ENCODE measurements around the gene NOTCH1.

The NOTCH1 gene

DNA sequence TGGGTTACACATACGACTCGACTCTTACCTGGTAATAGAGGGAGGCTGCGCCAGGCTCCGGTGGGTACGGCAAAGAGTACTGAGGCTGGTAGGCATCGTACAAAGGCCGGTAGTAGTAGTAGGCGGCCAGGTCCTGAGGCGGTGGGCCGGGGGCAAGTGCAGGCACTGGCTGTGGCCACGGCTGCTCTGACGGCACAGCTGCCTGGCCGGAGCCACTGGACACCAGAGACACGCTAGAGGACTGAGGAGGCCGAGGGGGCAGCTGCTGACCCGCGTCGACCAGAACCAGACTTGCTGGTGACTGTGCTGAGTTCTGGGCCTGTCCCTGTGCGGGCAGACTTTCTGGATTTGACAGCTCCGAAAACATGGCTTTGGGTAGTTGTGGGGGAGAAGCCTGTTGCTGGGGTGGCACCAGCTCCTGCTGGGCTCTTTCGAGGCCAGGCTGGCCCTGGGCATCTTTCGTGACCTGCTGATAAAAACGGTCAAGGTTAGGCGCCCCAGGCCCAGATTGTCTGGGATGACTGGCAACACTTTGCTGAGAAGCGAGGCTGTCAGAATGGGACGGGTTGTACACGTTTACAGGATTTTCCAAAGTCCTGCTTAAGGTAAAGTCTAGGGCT is 71.7 kb downstream of the NOTCH1 start:
- DNase-seq (ENCODE audit: low read depth, low spot score): no peak
- H3K27ac ChIP-seq: no peak overlapping the region

DNA sequence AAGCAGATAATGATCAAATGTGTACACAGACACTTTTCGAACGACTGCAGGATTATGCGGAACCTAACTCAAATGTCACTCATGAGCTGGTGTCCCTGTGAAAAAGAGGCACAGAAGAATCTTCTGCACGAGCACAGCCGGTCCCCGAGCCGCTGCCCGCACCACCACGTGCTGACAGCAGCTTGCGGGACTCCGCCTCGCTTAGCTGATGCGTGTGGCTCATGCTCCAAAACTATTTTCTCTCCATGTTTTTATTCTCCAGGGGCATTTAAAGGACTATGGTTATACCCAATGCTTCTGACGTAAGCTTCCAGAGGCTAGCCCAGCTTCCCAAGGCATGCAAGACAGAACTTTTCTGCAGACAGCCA is 72.5 kb downstream of the NOTCH1 start:
- no peak overlapping the region for H3K27ac ChIP-seq
- no peak for DNase-seq (ENCODE audit: low read depth, low spot score)

DNA sequence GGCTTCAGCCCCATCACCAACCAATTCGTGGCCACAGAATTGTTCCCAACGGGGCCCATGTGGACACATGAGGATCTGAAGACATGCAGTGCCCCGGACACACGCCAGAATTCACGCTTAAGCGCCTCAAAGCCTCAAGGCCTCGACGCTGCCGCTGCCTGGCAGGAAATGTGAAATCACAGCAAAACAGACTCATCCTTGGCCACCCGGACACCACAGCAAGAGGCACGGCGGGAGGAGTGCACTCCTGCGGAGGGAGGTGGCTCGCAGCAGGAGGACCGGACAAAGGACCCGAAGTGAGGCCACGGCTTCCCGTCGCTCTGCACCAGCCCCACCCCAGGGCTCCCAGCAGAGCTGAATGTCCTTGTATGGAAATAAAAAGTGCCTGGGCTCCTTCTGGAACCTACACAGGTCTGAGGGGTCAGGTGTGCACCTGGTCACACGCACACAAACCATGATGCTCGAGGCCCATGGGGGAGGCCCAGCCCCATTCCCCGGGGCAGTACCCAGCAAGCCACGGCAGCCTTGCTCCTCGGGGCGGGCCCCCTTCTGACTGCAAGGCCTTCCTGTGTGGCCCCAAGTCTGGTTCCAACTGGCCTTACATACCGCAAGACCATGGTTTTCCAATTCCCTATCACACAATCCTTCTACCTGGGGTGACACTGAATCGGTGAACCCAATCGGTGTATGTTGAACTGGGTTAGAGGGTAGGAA is 73.1 kb downstream of the NOTCH1 start:
- DNase-seq (ENCODE audit: low read depth, low spot score): no peak
- no peak overlapping the region for H3K27ac ChIP-seq

DNA sequence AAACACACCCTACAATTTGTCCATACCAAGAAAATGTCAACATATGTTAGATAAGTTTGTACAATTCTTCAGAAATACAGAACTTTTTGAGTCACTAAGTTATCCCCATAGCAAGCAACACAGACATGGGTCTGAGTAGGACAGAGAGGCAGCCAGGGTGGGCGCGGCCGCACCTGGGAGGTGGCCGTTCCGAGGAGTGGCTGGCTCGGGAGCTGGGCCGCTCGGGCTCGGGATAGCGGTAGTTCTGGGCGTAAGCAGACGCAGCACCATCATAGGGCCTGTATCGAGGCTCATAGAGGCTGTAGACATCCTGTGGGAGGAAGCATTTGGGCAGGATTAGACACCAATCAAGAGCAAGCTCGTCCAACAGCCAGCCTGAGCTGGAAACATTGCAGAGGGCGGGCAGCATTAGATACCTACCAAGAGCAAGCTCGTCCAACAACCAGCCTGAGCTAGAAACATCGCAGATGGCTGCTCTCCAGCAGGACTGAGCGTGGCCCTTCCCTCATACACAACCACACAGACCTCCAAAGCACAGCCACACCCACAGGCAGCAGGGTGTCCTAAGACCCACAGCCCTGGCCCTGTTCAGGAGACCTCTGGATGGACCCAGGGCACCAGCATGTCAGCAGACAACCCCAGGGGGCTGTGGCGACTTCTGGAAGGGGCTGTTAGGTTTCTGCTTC is 73.9 kb downstream of the NOTCH1 start:
- no peak for DNase-seq (ENCODE audit: low read depth, low spot score)
- H3K27ac ChIP-seq: no peak overlapping the region

DNA sequence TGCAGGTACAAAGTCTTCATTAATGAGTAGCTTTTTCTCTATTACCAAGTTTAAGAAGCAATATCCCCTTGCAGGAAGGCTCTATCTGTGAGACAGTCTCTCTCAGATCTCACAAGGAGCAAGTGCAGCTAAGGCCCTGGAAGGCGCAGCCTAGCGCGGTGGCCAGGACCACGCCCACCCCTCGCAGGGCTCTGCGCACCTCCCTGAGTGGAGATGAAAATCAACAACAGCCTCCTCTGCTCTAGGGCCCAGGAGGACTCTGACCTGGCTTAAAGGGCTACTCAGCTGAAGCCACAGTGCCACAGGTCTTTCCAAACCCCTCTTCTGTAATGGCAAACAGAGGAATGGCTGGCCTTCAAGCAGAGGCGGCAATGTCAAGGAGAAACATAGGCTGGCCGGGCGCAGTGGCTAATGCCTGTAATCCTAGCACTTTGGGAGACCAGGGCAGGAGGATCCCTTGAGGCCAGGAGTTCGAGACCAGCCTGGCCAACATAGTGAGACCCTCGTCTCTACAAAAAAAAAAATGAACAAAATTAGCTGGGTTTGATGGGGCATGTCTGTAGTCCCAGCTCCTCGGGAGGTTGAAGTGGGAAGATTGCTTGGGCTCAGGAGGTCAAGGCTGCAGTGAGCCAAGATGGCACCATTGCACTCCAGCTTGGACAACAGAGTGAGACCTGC is 74.9 kb downstream of the NOTCH1 start:
- H3K27ac ChIP-seq: no peak overlapping the region
- DNase-seq (ENCODE audit: low read depth, low spot score): no peak

DNA sequence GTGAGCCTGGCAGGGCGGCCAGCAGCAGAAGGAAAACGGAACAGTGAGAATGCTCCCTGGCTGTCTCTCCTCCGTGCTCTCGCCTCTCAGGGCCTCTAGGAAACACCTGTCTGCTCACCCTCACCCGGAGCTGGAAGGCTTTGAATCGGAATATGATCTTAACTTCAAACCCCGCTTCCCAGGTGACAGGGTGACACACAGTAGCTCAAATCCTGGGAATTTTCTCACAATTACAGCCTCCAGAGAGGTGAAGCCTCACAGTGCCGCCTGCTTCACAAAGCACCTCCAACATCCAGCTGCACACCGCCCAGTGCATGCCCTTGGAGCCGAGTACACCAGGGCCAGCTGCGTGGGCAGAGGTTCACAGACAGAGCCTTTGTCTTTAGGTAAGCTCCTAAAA is 75.5 kb downstream of the NOTCH1 start:
- H3K27ac ChIP-seq: no peak overlapping the region
- DNase-seq (ENCODE audit: low read depth, low spot score): no peak

DNA sequence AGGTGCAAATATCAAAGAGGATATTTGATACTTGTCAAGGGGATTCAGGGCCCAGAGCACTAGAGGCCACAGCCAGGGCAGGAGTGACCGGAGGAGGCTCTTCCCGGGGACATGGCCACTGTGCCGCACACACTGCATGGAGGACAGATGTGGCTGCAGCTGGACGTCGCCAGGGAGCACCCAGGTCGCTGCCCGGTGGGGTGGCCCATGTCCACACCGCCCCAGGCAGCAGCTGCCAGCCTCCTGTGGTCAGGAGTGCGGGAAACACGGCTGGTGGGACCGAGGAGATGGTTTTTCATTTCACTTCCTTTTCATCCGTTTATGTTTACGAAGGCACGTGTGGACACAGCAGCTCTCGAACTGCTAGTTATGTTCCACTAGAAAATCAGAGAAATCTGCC is 78.1 kb downstream of the NOTCH1 start:
- no peak overlapping the region for H3K27ac ChIP-seq
- DNase-seq (ENCODE audit: low read depth, low spot score): no peak

DNA sequence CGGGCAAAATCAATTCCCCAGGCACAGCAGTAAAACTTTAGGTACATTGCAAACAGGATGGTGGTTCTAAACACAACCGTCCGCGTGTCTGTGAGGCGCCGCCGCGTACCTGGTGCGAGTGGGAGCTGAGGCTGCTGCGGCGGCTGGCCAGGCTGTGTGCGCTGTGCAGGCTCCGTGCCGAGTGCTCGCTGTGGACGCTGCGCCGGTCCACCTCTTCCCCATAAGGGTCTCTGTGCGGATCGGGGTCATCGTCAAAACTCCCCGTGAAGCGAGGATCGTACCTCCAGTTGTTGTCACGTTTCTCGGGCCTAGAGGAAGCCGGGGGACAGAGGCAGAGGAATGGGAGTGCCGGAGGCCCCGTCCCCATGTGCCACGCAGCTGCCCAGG is 79.7 kb downstream of the NOTCH1 start:
- H3K27ac ChIP-seq: no peak overlapping the region
- DNase-seq (ENCODE audit: low read depth, low spot score): no peak

DNA sequence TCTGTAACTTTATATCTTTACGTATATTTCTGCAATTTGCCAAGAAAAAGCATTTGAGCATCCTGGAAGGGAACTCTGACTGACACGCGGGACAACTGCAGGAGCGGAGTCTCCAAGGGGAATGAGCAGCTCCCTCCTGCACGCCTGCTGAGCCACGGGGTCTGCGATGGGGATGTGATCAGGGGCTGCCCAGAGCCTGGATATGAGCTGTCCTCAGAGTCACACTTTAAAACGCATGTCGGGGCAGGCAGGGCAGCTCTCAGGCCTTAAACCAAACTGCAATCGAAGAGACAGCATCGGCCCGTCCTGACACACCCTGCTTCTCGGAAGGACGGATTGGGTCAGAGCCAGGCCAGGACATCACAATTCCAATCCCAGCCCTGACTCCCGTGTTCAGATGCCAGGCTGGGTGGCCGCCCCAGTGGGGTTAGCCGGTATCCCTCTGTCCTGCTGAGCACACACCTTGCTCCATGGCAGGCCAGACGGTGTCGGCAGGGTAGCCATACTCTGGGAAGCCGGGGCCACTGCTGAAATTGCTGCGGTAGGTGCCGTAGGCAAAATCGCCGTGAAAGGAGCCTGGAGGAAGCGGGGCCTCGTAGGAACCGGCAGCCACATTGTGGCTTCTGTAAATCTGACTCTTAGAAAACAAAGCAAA is 80.2 kb downstream of the NOTCH1 start:
- no peak for DNase-seq (ENCODE audit: low read depth, low spot score)
- no peak overlapping the region for H3K27ac ChIP-seq

DNA sequence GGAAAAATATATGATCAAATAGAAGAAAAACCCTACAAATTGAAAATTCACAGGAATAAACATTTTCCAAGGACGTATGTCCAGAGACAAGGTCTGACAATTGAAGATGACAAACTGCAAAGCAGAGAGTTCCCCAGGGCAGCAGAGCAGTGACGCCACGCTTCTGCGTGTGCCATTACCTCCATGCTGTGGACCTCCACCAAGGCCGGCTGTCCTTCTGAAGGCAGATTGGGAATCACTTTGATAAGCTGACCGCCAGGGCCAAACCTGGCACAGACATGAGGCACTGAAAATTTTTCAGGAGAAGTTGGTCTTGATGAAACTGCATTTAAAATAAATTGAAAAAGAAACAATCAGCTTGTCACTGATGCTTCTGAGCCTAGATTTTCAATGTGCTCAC is 81.6 kb downstream of the NOTCH1 start:
- no peak for DNase-seq (ENCODE audit: low read depth, low spot score)

DNA sequence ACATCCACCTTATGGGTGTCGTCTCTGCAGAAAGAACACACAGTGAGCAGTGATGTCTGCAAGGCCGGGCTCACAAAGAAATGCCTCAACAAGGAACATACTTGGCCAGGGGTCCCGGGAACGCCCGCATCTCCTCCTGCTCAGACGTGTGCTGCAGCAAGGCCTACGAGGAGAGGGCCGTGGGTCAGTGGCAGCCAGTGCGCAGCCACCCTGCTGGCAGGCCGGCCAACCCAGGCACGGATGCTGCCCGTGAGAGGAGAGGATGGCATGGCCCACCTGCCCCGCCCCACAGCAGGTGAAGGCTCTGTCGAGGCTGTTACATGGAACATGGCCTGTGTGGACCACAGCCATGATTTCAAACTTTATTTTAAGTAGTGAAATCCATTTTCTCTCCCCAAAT is 82.3 kb downstream of the NOTCH1 start:
- H3K27ac ChIP-seq: no peak overlapping the region
- no peak for DNase-seq (ENCODE audit: low read depth, low spot score)

More for the DNA sequence above, 81.6 kb downstream of the NOTCH1 start:
- no peak overlapping the region for H3K27ac ChIP-seq

DNA sequence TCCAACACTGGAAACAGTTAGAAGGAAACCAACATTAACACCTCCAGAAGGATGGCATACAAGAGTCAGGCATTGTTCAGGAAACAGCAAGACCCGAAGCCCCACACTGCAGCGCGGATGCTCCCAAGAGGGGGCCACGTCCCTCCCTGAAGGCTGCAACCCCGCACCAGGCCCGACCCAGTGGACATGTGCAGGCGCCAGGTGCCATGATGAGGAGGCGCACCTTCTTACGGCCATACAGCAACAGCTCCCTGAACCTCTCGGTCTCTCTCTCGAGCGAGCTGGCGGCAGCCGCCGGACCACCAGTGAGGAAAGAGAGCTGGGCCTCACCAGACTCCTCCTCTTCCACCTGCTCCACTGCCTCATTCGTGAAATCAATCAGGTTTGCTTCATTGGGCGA is 83.2 kb downstream of the NOTCH1 start:
- DNase-seq (ENCODE audit: low read depth, low spot score): no peak
- no peak overlapping the region for H3K27ac ChIP-seq

DNA sequence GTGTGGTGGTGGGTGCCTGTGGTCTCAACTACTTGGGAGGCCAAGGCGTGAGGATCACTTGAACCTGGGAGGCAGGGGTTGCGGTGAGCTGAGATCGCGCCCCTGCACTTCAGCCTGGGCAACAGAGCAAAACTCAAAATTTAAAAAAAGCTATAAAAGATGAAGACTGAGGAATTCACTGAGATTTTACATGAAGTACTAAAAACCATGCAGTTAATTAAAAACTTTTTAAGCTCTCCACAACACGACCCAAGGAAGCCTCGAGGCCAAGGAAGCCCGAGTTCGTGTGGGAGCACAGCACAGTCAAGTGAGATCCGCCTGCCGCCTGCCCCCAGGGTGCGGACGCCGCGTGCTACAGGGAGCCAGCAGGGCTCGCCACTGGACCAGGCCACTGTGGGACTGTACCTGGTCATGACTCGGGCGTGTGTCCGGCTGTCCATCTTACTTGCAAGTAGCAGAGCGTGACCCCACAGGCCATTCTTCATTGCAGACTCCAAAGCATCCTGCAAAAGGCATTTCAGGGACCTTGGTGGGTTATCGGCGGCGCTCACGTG is 85.0 kb downstream of the NOTCH1 start:
- no peak overlapping the region for H3K27ac ChIP-seq
- no peak for DNase-seq (ENCODE audit: low read depth, low spot score)

DNA sequence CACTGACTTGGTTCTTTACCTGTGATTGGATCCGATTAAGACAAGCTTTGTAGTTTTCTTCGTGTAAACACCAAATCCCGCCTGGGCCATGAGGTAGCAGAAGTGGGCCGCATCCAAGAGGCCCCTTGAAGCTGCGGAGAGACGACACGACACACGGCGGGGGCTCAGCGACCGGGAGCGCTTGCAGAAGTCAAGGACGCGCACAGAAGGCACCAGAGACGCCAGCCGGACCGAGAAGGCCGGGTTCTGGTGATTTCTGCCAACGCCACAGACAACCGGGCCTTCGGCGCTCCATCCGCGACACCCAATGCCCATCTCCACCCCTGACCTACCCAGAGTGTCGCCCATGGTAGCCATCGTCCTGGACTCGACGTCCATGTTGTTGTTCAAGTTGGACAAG is 86.4 kb downstream of the NOTCH1 start:
- H3K27ac ChIP-seq: no peak overlapping the region
- DNase-seq (ENCODE audit: low read depth, low spot score): no peak

DNA sequence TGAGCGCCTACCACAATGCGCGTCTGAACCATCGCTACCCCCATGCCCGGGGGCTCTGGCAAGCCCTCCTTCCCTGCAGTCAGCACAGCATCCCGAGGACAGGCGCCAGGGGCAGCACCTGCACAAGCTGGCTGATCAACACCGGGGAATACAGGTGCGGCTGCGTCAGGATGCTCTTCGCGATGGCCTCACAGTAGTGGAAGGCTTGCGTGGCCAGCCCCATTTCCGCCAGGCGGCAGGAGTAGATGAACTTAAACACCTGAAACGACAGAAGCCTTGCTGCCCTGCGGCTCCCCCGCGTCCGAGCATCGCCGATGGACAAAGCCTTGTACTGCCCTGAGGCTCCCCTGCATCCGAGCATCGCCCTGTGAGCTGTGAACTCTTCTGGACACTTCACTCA is 88.5 kb downstream of the NOTCH1 start:
- no peak for DNase-seq (ENCODE audit: low read depth, low spot score)
- H3K27ac ChIP-seq: no peak overlapping the region

DNA sequence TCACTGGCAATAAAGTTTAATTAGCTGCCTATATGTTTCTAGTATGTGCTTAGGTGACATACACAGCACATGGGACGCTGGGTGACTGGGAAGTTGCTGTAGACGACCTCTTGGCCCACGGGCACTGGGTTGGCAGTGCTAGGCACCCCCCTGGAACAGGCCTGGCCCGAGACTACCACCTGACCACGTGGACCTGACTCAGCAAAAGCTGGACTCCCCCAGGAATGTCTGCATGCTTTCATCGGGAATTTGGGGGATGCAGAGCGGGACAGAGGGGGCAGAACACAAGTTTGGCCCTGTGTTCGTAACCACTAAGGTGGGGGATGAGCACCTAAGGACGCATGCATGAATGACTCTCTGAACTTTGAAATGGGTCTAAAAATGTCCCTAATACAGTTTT is 89.6 kb downstream of the NOTCH1 start:
- no peak overlapping the region for H3K27ac ChIP-seq

DNA sequence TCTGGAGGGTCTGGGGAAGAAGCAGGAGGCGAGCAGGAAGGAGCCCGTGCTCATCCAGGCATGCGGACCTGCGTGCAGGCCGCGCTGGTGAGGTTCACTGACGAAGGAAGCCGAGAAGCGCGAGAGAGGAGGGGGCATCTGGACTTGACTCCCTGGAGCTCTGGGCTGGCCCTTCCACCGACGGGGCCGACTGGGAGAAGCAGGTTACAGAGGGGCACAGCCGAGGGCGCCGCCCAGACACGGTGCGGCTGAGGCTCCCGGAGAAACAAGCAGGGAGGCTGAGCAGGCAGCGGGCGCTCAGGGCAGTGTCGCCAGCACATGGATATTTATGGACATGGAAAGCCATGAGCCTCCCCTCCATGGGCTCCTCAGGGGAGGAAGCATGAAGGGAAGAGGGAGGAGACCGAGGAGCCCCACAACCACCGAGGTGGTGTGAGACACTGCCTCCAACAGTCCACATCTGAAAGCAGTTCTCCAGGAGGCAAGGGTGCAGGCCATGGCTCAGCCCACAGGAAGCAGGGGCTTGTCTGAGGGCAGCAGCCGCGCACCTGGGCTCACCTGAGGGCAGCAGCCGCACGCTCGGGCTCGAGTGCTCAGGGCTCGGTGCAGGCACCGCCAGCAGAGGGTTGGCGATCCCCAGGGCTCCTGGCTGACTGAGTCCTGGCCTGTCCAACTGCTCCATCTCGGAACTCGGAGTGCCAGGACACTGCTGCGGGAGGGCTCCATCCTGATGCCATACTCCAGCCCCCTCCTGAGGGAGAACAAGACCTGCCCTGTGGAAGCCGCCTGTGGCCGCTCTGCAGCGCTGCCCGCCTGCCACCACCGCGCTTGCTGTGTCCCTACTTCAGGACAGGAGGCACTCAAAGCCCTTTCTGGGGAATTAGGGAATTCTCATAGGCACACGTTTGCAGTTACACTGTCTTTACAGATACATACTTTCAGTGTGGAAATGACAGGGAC is 90.5 kb downstream of the NOTCH1 start:
- no peak overlapping the region for H3K27ac ChIP-seq
- no peak for DNase-seq (ENCODE audit: low read depth, low spot score)

More for the DNA sequence above, 89.6 kb downstream of the NOTCH1 start:
- DNase-seq (ENCODE audit: low read depth, low spot score): no peak

DNA sequence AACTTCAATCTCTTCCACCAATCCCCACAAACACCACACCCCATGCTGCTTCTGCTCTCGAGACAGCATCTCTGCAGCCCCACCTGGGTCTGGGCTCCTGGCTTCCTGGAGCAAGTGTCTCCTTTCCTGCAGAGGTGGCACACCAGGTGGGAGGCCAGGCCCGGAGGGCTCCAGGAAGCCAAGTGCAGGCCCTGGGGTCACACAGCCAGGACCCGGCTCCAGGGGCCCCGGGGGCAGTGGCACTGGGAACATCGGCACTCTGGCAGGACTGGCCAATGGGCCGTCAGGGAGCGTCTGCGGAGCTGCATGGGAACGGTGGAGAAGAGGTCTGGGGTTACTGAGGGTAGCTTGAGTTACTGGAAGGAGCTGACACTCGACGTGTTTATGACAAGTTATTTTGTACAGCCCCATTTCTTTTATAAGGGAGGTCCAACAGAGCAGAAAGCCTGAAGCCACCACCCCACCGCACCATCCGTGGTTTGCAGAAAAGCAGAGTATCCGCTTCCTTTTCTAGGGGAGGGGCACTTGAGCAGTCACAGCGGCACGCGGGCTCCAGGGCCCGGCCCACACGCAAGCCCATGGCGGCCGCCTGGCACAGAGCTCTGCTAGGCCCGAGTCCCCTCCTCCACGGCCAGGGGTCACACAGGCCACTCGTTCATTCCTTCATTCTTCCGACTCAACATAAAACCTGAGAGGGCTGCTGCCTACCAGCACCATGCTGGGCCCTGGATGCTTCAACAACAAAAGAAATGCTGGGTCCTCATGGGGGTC is 91.6 kb downstream of the NOTCH1 start:
- no peak overlapping the region for H3K27ac ChIP-seq
- DNase-seq (ENCODE audit: low read depth, low spot score): no peak

DNA sequence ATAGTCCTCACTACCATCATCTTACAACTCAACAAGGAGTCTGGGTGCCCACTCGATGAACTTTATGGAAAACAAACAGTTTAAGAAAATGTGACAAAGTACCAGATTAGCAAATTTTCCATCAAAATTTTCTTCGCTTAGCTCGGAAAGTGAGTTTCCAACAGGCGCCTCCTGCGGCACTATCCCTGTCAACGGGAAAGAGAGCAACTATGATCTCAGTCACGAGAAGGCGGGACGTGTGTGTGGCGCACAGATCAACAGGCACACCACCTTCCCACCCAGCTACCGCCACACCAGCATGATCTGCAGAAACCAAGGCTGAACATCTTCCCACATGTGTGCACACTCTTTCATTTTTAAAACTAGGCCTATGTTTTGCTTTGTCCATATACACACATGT is 92.5 kb downstream of the NOTCH1 start:
- H3K27ac ChIP-seq: no peak overlapping the region
- no peak for DNase-seq (ENCODE audit: low read depth, low spot score)
